IMR-90 (cell line): ENCODE results near the gene L1TD1. TPM values are rescaled to one million over a fixed set of nuclear protein-coding genes. Genes with fewer than 3 reads are reported as not detected.
"Not testable (repeated sequence)": the region's sequence is repeated elsewhere in the genome, so short reads cannot be mapped to it uniquely, and the experiment has no call there.

Experiments used
- ATAC-seq: fragments of 200-7000 bp; cut with Tn5 transposase; 2 replicates; pipeline ENCODE4 v1.9.1; 2020; ENCODE audit warnings: low read depth, mild to moderate bottlenecking, moderate library complexity
- BruUV-seq: library from RNA; stranded (reverse); fragments of 400-500 nt; replicated peaks from 2 replicates; lab custom pipeline; 2021; lab: Mats Ljungman, UMichigan
- CTCF ChIA-PET: fragments of 300-600 bp; formaldehyde crosslinking; extraction: SDS; loops from one replicate; lab custom pipeline; 2021; ENCODE audit warnings: antibody characterized with exemption; lab: Yijun Ruan, JAX
- POLR2A ChIA-PET: fragments of 300-600 bp; sonication (Branson Sonifier 250); formaldehyde crosslinking; loops from one replicate; lab custom pipeline; 2022; ENCODE audit warnings: antibody characterized with exemption; ENCODE audit not compliant: unreplicated experiment; lab: Charles Lee
- DNase-seq: peaks from one replicate; pipeline ENCODE4 v3.0.0; 2013
- H2AFZ ChIP-seq: replicated peaks from 2 replicates; pipeline ENCODE3; 2013; ENCODE audit warnings: low read length, mild to moderate bottlenecking; ENCODE audit not compliant: poor library complexity
- H2AK5ac ChIP-seq: 2 replicates; pipeline ENCODE4 v1.6.1; 2013; ENCODE audit warnings: low read depth, low read length, inconsistent platforms
- H2AK9ac ChIP-seq: replicated peaks from 2 replicates; pipeline ENCODE3; 2013; ENCODE audit warnings: mild to moderate bottlenecking, low read depth, low read length, moderate library complexity; ENCODE audit not compliant: poor library complexity
- H2BK120ac ChIP-seq: 2 replicates; pipeline ENCODE4 v1.6.1; 2013; ENCODE audit warnings: low read depth, low read length, inconsistent platforms
- H2BK15ac ChIP-seq: 3 replicates; pipeline ENCODE4 v1.6.1; 2013; ENCODE audit warnings: low read depth, low read length, inconsistent platforms
- H2BK20ac ChIP-seq: 2 replicates; pipeline ENCODE4 v1.6.1; 2013; ENCODE audit warnings: low read depth, mild to moderate bottlenecking, inconsistent platforms, low read length, moderate library complexity
- H2BK5ac ChIP-seq: 2 replicates; pipeline ENCODE4 v1.6.1; 2013; ENCODE audit warnings: mild to moderate bottlenecking, low read depth, low read length, inconsistent platforms; ENCODE audit not compliant: poor library complexity, severe bottlenecking
- H3K14ac ChIP-seq: replicated peaks from 2 replicates; pipeline ENCODE4 v1.6.1; 2013; ENCODE audit warnings: low read depth, low read length, inconsistent platforms
- H3K18ac ChIP-seq: 2 replicates; pipeline ENCODE4 v1.6.1; 2013; ENCODE audit warnings: low read depth, low read length, control low read depth
- H3K23ac ChIP-seq: 2 replicates; pipeline ENCODE4 v1.6.1; 2013; ENCODE audit warnings: low read depth, low read length, inconsistent platforms
- H3K27ac ChIP-seq: 2 replicates; pipeline ENCODE4 v1.5.1; 2013; ENCODE audit warnings: mild to moderate bottlenecking, control low read depth, low read length; ENCODE audit not compliant: insufficient read depth
- H3K27me3 ChIP-seq: 2 replicates; pipeline ENCODE4 v1.6.1; 2013; ENCODE audit warnings: low read length; ENCODE audit not compliant: control insufficient read depth, insufficient read depth
- H3K36me3 ChIP-seq: 2 replicates; pipeline ENCODE4 v1.6.1; 2013; ENCODE audit warnings: low read length, mixed read lengths; ENCODE audit not compliant: control insufficient read depth, insufficient read depth
- H3K4ac ChIP-seq: 2 replicates; pipeline ENCODE4 v1.6.1; 2013; ENCODE audit warnings: low read depth, low read length, inconsistent platforms
- H3K4me1 ChIP-seq: 2 replicates; pipeline ENCODE4 v1.6.1; 2013; ENCODE audit warnings: low read length, mixed read lengths; ENCODE audit not compliant: control insufficient read depth, insufficient read depth
- H3K4me2 ChIP-seq: 2 replicates; pipeline ENCODE4 v1.6.1; 2013; ENCODE audit warnings: low read depth, mild to moderate bottlenecking, control low read depth, low read length, moderate library complexity
- H3K4me3 ChIP-seq: 2 replicates; pipeline ENCODE4 v1.5.1; 2013; ENCODE audit warnings: low read depth, mild to moderate bottlenecking, control low read depth, low read length, moderate library complexity; ENCODE audit not compliant: insufficient read depth
- H3K56ac ChIP-seq: 2 replicates; pipeline ENCODE4 v1.6.1; 2013; ENCODE audit warnings: low read length, inconsistent platforms; ENCODE audit not compliant: insufficient read depth; ENCODE audit errors: extremely low read depth
- H3K79me1 ChIP-seq, 2 experiments: 2 replicates each; pipeline ENCODE4 v1.6.1; 2013; ENCODE audit warnings: low read length in 2 of 2, inconsistent platforms in 1 of 2, low read depth in 1 of 2
- H3K9ac ChIP-seq: 2 replicates; pipeline ENCODE4 v1.6.1; 2013; ENCODE audit warnings: low read depth, low read length, control low read depth
- H3K9me1 ChIP-seq: 2 replicates; pipeline ENCODE4 v1.6.1; 2013; ENCODE audit warnings: low read length, inconsistent platforms; ENCODE audit not compliant: insufficient read depth
- H3K9me3 ChIP-seq: 2 replicates; pipeline ENCODE4 v1.6.1; 2013; ENCODE audit warnings: low read length; ENCODE audit not compliant: control insufficient read depth, insufficient read depth
- H4K20me1 ChIP-seq: 2 replicates; pipeline ENCODE4 v1.6.1; 2013; ENCODE audit warnings: low read length, inconsistent platforms; ENCODE audit not compliant: insufficient read depth
- H4K5ac ChIP-seq: 2 replicates; pipeline ENCODE4 v1.6.1; 2013; ENCODE audit warnings: mild to moderate bottlenecking, low read depth, low read length, control low read depth
- H4K8ac ChIP-seq, 2 experiments: 2 replicates each; pipeline ENCODE4 v1.6.1; 2013; ENCODE audit warnings: low read depth in 2 of 2, low read length in 2 of 2, control low read depth in 1 of 2, inconsistent platforms in 1 of 2
- H4K91ac ChIP-seq: 2 replicates; pipeline ENCODE4 v1.6.1; 2013; ENCODE audit warnings: low read depth, low read length, inconsistent platforms; ENCODE audit not compliant: insufficient read depth
- WGBS, 2 experiments: methylation state at CpG; one replicate each; pipeline versions ENCODE4 v1.1.5 to v1.1.7; 2013; ENCODE audit warnings: missing lambda C conversion rate in 2 of 2; ENCODE audit not compliant: insufficient read length in 1 of 2; ENCODE audit errors: extremely low coverage in 2 of 2; 5-methylcytosine and 5-hydroxymethylcytosine counted together
- dilution Hi-C: fragments of 300-500 bp; cut with HindIII; formaldehyde crosslinking; loops from one replicate; pipeline ENCODE4 v1.14.3; 2018; ENCODE audit warnings: low sequenced_read_pairs; ENCODE audit not compliant: unreplicated experiment
- in situ Hi-C: fragments of 300-500 bp; cut with MboI; formaldehyde crosslinking; loops from 3 replicates; pipeline ENCODE4 v1.14.3; 2019; ENCODE audit warnings: low sequenced_read_pairs, inconsistent platforms, mixed read lengths
- intact Hi-C: fragments of 100-400 bp; cut with micrococcal nuclease; formaldehyde crosslinking; loops from 2 replicates; pipeline ENCODE4 v1.10.0; 2022
- polyA plus RNA-seq, 3 experiments: library from polyadenylated mRNA; depleted of rRNA; stranded (reverse); fragments of >200 nt; gene quantifications; 2 replicates each; pipeline ENCODE4 v1.2.3, GENCODE V29; 2012; ENCODE audit warnings: low replicate concordance in 1 of 3
- total RNA-seq: library from RNA; depleted of rRNA; stranded (reverse); fragments of >200 nt; gene quantifications from 2 replicates; pipeline ENCODE4 v1.2.3, GENCODE V29; 2012

L1TD1 gene
- total and polyA plus RNA-seq, 2 of the 4 experiments (the other 2 are of a cell fraction): not detected

- DNase-seq, H3K79me1 ChIP-seq, H4K91ac ChIP-seq, H3K4me2 ChIP-seq, BruUV-seq, H3K18ac ChIP-seq, H3K4me3 ChIP-seq, H2AK9ac ChIP-seq, in situ Hi-C loops, H4K5ac ChIP-seq, ATAC-seq, H2AK5ac ChIP-seq, dilution Hi-C loops, H3K9me3 ChIP-seq, H3K23ac ChIP-seq, H3K4ac ChIP-seq, H3K14ac ChIP-seq, H2AFZ ChIP-seq, H4K8ac ChIP-seq, H2BK15ac ChIP-seq, H2BK5ac ChIP-seq, intact Hi-C loops, H2BK120ac ChIP-seq, POLR2A ChIA-PET, H3K4me1 ChIP-seq, CTCF ChIA-PET, H4K20me1 ChIP-seq, H3K36me3 ChIP-seq, H2BK20ac ChIP-seq, H3K9me1 ChIP-seq, H3K27ac ChIP-seq, H3K27me3 ChIP-seq, H3K56ac ChIP-seq, H3K9ac ChIP-seq: not testable (repeated sequence)
- WGBS, 2 experiments: 77% methylated on average over 8 of the region's 10 CpGs; no CpG with 5 or more reads in 1 of the 2 experiments
Measured at GRCh38 chr1:62170380-62170779, 24.3 kb upstream of the L1TD1 start.
